B cell (primary cell): ENCODE data around the gene IAH1. TPM values are rescaled to one million over a fixed set of nuclear protein-coding genes. Genes with fewer than 3 reads are reported as not detected.

Experiments
- ATAC-seq: fragments of 200-7000 bp; cut with Tn5 transposase; one replicate; pipeline ENCODE4 v1.10.0; 2021; ENCODE audit warnings: low read depth, mild to moderate bottlenecking, moderate number of reproducible peaks, moderate library complexity
- CTCF ChIA-PET: fragments of 350-600 bp; sonication (Branson Sonifier 250); formaldehyde crosslinking; loops from one replicate; lab custom pipeline; 2021; ENCODE audit warnings: antibody characterized with exemption, inconsistent platforms; lab: Charles Lee
- POLR2A ChIA-PET: fragments of 350-600 bp; sonication (Branson Sonifier 250); formaldehyde crosslinking; loops from one replicate; lab custom pipeline; 2021; ENCODE audit warnings: antibody characterized with exemption; lab: Charles Lee
- DNase-seq: peaks from one replicate; pipeline ENCODE4 v3.0.0; 2013
- H2AFZ ChIP-seq: 2 replicates; pipeline ENCODE4 v1.6.1; 2012; ENCODE audit warnings: mild to moderate bottlenecking, low read depth, low read length; ENCODE audit not compliant: insufficient read depth, poor library complexity, severe bottlenecking
- H3K27ac ChIP-seq, 2 donors: 1 replicate in 1 of 2; 2 replicates in 1 of 2; pipeline ENCODE4 v1.5.1; 2012 to 2013; ENCODE audit warnings: low read length in 2 of 2, mild to moderate bottlenecking in 2 of 2, moderate library complexity in 1 of 2
- H3K27me3 ChIP-seq, 4 experiments: fragments of 200-600 bp in 1 of 4; sonication (generic) in 1 of 4; replicated peaks in 1 of 4; 1 replicate in 2 of 4; 2 replicates in 2 of 4; pipeline versions ENCODE4 v1.6.1 to v1.7.0; 2013 to 2016; ENCODE audit warnings: low read length in 3 of 4, mild to moderate bottlenecking in 2 of 4, mixed read lengths in 1 of 4, moderate library complexity in 1 of 4; ENCODE audit not compliant: insufficient read depth in 4 of 4, control insufficient read depth in 3 of 4; ENCODE audit errors: control extremely low read depth in 1 of 4
- H3K36me3 ChIP-seq, 2 experiments: replicated peaks in 1 of 2; 1 replicate in 1 of 2; 2 replicates in 1 of 2; pipeline versions ENCODE4 v1.6.1 to v1.7.1; 2013; ENCODE audit warnings: low read length in 1 of 2; ENCODE audit not compliant: insufficient read depth in 2 of 2, control insufficient read depth in 1 of 2; ENCODE audit errors: control extremely low read depth in 1 of 2, extremely low read depth in 1 of 2
- H3K4me1 ChIP-seq, 2 donors: fragments of 200-600 bp in 1 of 2; sonication (generic) in 1 of 2; 1 replicate in 1 of 2; 2 replicates in 1 of 2; pipeline versions ENCODE4 v1.5.1 to v1.6.1; 2013 to 2017; ENCODE audit warnings: low read length in 2 of 2; ENCODE audit not compliant: control insufficient read depth in 2 of 2, insufficient read depth in 2 of 2
- H3K4me2 ChIP-seq: replicated peaks from 2 replicates; pipeline ENCODE3; 2012; ENCODE audit warnings: mild to moderate bottlenecking, low read depth, low read length; ENCODE audit not compliant: poor library complexity, severe bottlenecking
- H3K4me3 ChIP-seq, 5 experiments: fragments of 200-600 bp in 1 of 5; sonication (generic) in 1 of 5; 1 replicate in 3 of 5; 2 replicates in 2 of 5; pipeline versions ENCODE4 v1.5.1 to v1.7.0; 2011 to 2016; ENCODE audit warnings: low read length in 4 of 5, mild to moderate bottlenecking in 4 of 5, low read depth in 2 of 5, control low read depth in 1 of 5, moderate library complexity in 1 of 5; ENCODE audit not compliant: insufficient read depth in 1 of 5; ENCODE audit errors: control extremely low read depth in 1 of 5, extremely low read depth in 1 of 5
- H3K79me2 ChIP-seq: fragments of 200-600 bp; sonication (generic); one replicate; pipeline ENCODE4 v1.6.0; 2016; ENCODE audit warnings: low read length; ENCODE audit not compliant: control insufficient read depth, insufficient read depth
- H3K9ac ChIP-seq: fragments of 200-600 bp; sonication (generic); 2 replicates; pipeline ENCODE4 v1.6.1; 2017; ENCODE audit warnings: mild to moderate bottlenecking, low read length, moderate library complexity
- H3K9me3 ChIP-seq, 3 donors: one replicate each; pipeline versions ENCODE4 v1.6.1 to v1.7.1; 2013; ENCODE audit warnings: low read length in 2 of 3; ENCODE audit not compliant: control insufficient read depth in 2 of 3, insufficient read depth in 1 of 3; ENCODE audit errors: control extremely low read depth in 1 of 3
- H4K20me1 ChIP-seq: 2 replicates; pipeline ENCODE4 v1.6.0; 2012; ENCODE audit warnings: mild to moderate bottlenecking, low read length; ENCODE audit not compliant: insufficient read depth, control insufficient read depth, poor library complexity, severe bottlenecking
- H3K27ac Mint-ChIP-seq: one replicate; pipeline ENCODE4 v1.8.0; 2021; ENCODE audit warnings: mixed read lengths
- H3K27me3 Mint-ChIP-seq: one replicate; pipeline ENCODE4 v1.8.0; 2021; ENCODE audit warnings: mixed read lengths
- H3K4me1 Mint-ChIP-seq: one replicate; pipeline ENCODE4 v1.8.0; 2021; ENCODE audit warnings: mixed read lengths
- H3K4me3 Mint-ChIP-seq: one replicate; pipeline ENCODE4 v1.8.0; 2021; ENCODE audit warnings: mixed read lengths
- H3K9me3 Mint-ChIP-seq: one replicate; pipeline ENCODE4 v1.8.0; 2022; ENCODE audit warnings: mixed read lengths; ENCODE audit not compliant: insufficient read depth
- CTCF ChIP-seq: fragments of 200-600 bp; IDR thresholded peaks from one replicate; pipeline ENCODE4 v1.8.0; 2022; ENCODE audit warnings: antibody characterized with exemption, mild to moderate bottlenecking
- EZH2 ChIP-seq: IDR thresholded peaks from 2 replicates; pipeline ENCODE4 v1.6.1; 2012; ENCODE audit warnings: borderline replicate concordance, low read depth, mild to moderate bottlenecking, moderate library complexity, low read length; ENCODE audit not compliant: insufficient read depth, poor library complexity, severe bottlenecking
- WGBS: methylation state at CpG from one replicate; pipeline ENCODE4 v1.1.5; 2013; ENCODE audit warnings: missing lambda C conversion rate; ENCODE audit not compliant: insufficient coverage; 5-methylcytosine and 5-hydroxymethylcytosine counted together
- intact Hi-C: fragments of 100-400 bp; cut with micrococcal nuclease; formaldehyde crosslinking; loops from one replicate; pipeline ENCODE4 v1.10.0; 2022
- polyA plus RNA-seq: library from polyadenylated mRNA; depleted of rRNA; stranded (reverse); fragments of >200 nt; gene quantifications from 2 replicates; pipeline ENCODE4 v1.2.3, GENCODE V29; 2012
- total RNA-seq, 2 donors: library from RNA; stranded (reverse); fragments of 120-200 nt in 1 of 2; gene quantifications; 1 replicate in 1 of 2; 2 replicates in 1 of 2; pipeline versions ENCODE4 v1.2.3 to v1.2.4, GENCODE V29; 2013 to 2022

IAH1 gene
- total and polyA plus RNA-seq, 2 donors (not counting 1 experiment from before 2014, with no cell fraction given) = 33.3 to 54.8 TPM

- peaks cover 0 to 35% of the 10 kb centered on the region in 2 experiments for H3K36me3 ChIP-seq
- ATAC-seq = no peak
- H2AFZ ChIP-seq = no peak overlapping the region
- H3K79me2 ChIP-seq = no peaks in the 10 kb centered on the region
- CTCF ChIA-PET = no interaction called here
- POLR2A ChIA-PET = no interaction called here
- Mint-ChIP-seq H3K4me1 (no peaks in the 10 kb centered on the region), H3K27me3 (no peaks in the 10 kb centered on the region), H3K9me3 (no peaks in the 10 kb centered on the region), H3K4me3 (no peak overlapping the region), H3K27ac (no peak overlapping the region)
- H3K4me3 ChIP-seq = no peak overlapping the region
- 93% methylated on average over 2 of the region's 5 CpGs for WGBS
- H3K4me2 ChIP-seq = no peak overlapping the region
- H3K27me3 ChIP-seq = no peaks in the 10 kb centered on the region
- TF ChIP-seq CTCF (no peak), EZH2 (no peak)
- no peaks in the 10 kb centered on the region for H3K4me1 ChIP-seq
- intact Hi-C loops = no loop called here
- no peak overlapping the region for H3K9ac ChIP-seq
- H4K20me1 ChIP-seq = no peaks in the 10 kb centered on the region
- peaks cover 0 to 4% (median 0%) of the 10 kb centered on the region in 3 donors for H3K9me3 ChIP-seq
- no peak overlapping the region for H3K27ac ChIP-seq
- no peak for DNase-seq
Measured at GRCh38 chr2:9462313-9462712, 12.0 kb upstream of the IAH1 start.

GRCh38 chr2:9462886-9463697 lies 11.3 kb upstream of the IAH1 start:
- ATAC-seq (no peak), DNase-seq (no peak)
- Histone ChIP-seq H3K36me3 (peaks cover 0 to 37% of the 10 kb centered on the region in 2 experiments), H3K4me3 (no peak overlapping the region), H3K27me3 (no peaks in the 10 kb centered on the region), H3K4me2 (no peak overlapping the region), H2AFZ (no peak overlapping the region), H3K79me2 (no peaks in the 10 kb centered on the region), H3K9ac (no peak overlapping the region), H3K9me3 (peaks cover 0 to 4% (median 0%) of the 10 kb centered on the region in 3 donors), H4K20me1 (no peaks in the 10 kb centered on the region), H3K4me1 (no peaks in the 10 kb centered on the region), H3K27ac (no peak overlapping the region)
- H3K27me3 Mint-ChIP-seq = no peaks in the 10 kb centered on the region
- no peaks in the 10 kb centered on the region for H3K9me3 Mint-ChIP-seq
- intact Hi-C loops = no loop called here
- H3K27ac Mint-ChIP-seq = peak overlapping the region; percentile 26
- no peak overlapping the region for H3K4me3 Mint-ChIP-seq
- ChIA-PET CTCF (no interaction called here), POLR2A (no interaction called here)
- no peaks in the 10 kb centered on the region for H3K4me1 Mint-ChIP-seq
- TF ChIP-seq EZH2 (no peak), CTCF (no peak)
- WGBS = 95% methylated on average over 5 of the region's 6 CpGs
